Esophagus muscularis mucosa (tissue), 4 donors: Measurements from ENCODE around the gene CDK17. TPM values are rescaled to one million over a fixed set of nuclear protein-coding genes. Genes with fewer than 3 reads are reported as not detected.
A peak's percentile ranks its signal among the peaks of the same experiment; 100 is the strongest.

Experiments
- DNase-seq: peaks from one replicate; pipeline ENCODE4 v3.0.0-alpha.2; 2017; ENCODE audit errors: extremely low spot score
- H3K27ac ChIP-seq, 4 donors: fragments of 200-600 bp; sonication (generic); replicated peaks in 1 of 4; 1 replicate in 3 of 4; 2 replicates in 1 of 4; pipeline ENCODE4 v1.5.1; 2016 to 2019; ENCODE audit warnings: mild to moderate bottlenecking in 1 of 4
- H3K27me3 ChIP-seq, 4 donors: fragments of 200-600 bp; sonication (generic); one replicate each; pipeline versions ENCODE4 v1.5.1 to v1.6.0; 2016 to 2019
- H3K36me3 ChIP-seq, 4 donors: fragments of 200-600 bp; sonication (generic); one replicate each; pipeline ENCODE4 v1.5.1; 2016 to 2019
- H3K4me1 ChIP-seq, 4 donors: fragments of 200-600 bp; sonication (generic); one replicate each; pipeline ENCODE4 v1.5.1; 2016 to 2019
- H3K4me3 ChIP-seq, 4 donors: fragments of 200-600 bp; sonication (generic); 1 replicate in 2 of 4; 2 replicates in 2 of 4; pipeline ENCODE4 v1.5.1; 2016 to 2019; ENCODE audit warnings: mild to moderate bottlenecking in 4 of 4, moderate library complexity in 1 of 4
- H3K9me3 ChIP-seq, 4 donors: fragments of 200-600 bp; sonication (generic); 1 replicate in 3 of 4; 2 replicates in 1 of 4; pipeline ENCODE4 v1.5.1; 2016 to 2019
- CTCF ChIP-seq, 3 experiments: fragments of 200-600 bp in 2 of 3; fragments of 450-650 bp in 1 of 3; sonication (generic) in 2 of 3; IDR thresholded peaks; one replicate each; pipeline ENCODE4 v1.5.1; 2017 to 2019; ENCODE audit warnings: antibody characterized with exemption in 3 of 3, mild to moderate bottlenecking in 2 of 3, moderate library complexity in 1 of 3
- EP300 ChIP-seq: sonication (generic); formaldehyde crosslinking; IDR thresholded peaks from one replicate; pipeline ENCODE4 v1.6.1; 2017; ENCODE audit warnings: antibody characterized with exemption
- POLR2A ChIP-seq: fragments of 450-650 bp; IDR thresholded peaks from one replicate; pipeline ENCODE4 v1.6.1; 2017; ENCODE audit warnings: antibody characterized with exemption, moderate library complexity, mild to moderate bottlenecking, low read depth
- POLR2AphosphoS5 ChIP-seq, 2 donors: sonication (generic); formaldehyde crosslinking; IDR thresholded peaks; one replicate each; pipeline ENCODE4 v1.6.1; 2017; ENCODE audit warnings: antibody characterized with exemption in 2 of 2
- WGBS: methylation state at CpG from one replicate; pipeline ENCODE4 v1.1.5; 2018; 5-methylcytosine and 5-hydroxymethylcytosine counted together
- intact Hi-C: fragments of 100-400 bp; cut with DNase I; formaldehyde crosslinking; loops from one replicate; pipeline ENCODE4 v1.15.1; 2023
- total RNA-seq, 4 donors: library from RNA; depleted of rRNA; stranded (reverse); fragments of >200 nt; gene quantifications; one replicate each; pipeline versions ENCODE4 v1.1.0 to v1.2.1, GENCODE V29; 2016

Gene CDK17
- total RNA-seq, 4 donors from 2014 or later: 56.2 to 96.9 (median 68.6) TPM

- TF ChIP-seq POLR2A (no peak), CTCF (IDR thresholded peaks at IDR 0.05) (no peak), POLR2AphosphoS5 (IDR thresholded peaks at IDR 0.05) (no peak), EP300 (no peak)
- intact Hi-C loops: no loop called here
- Histone ChIP-seq H3K36me3 (peaks cover 12 to 49% (median 33%) of the 10 kb centered on the region in 4 donors), H3K4me3 (no peak overlapping the region), H3K27me3 (no peaks in the 10 kb centered on the region), H3K9me3 (no peaks in the 10 kb centered on the region), H3K27ac (peak overlapping the region in 2 of 4 donors; percentile 77 to 79), H3K4me1 (peaks cover 17 to 51% (median 27%) of the 10 kb centered on the region in 4 donors)
- 86% methylated on average over 13 of the region's 13 CpGs for WGBS
- DNase-seq: no peak
These were observed 152.7 kb downstream of the CDK17 start for GRCh38 chr12:96247563-96247962.

GRCh38 chr12:96246926-96247505, 153.2 kb downstream of the CDK17 start:
- intact Hi-C loops: no loop called here
- peaks cover 12 to 48% (median 31%) of the 10 kb centered on the region in 4 donors for H3K36me3 ChIP-seq
- no peaks in the 10 kb centered on the region for H3K27me3 ChIP-seq

GRCh38 chr12:96244826-96245225, 155.4 kb downstream of the CDK17 start:
- DNase-seq: no peak
- no peaks in the 10 kb centered on the region for H3K27me3 ChIP-seq
- peaks cover 12 to 28% (median 18%) of the 10 kb centered on the region in 4 donors for H3K36me3 ChIP-seq
- peak overlapping the region in 1 of 4 donors; percentile 8 for H3K27ac ChIP-seq
- WGBS: 89% methylated on average over 13 of the region's 13 CpGs
- no peak overlapping the region for H3K4me3 ChIP-seq
- intact Hi-C loops: no loop called here
- no peaks in the 10 kb centered on the region for H3K9me3 ChIP-seq
- TF ChIP-seq POLR2AphosphoS5 (IDR thresholded peaks at IDR 0.05): no peak
- TF ChIP-seq POLR2A: no peak
- H3K4me1 ChIP-seq: peaks cover 39 to 72% (median 50%) of the 10 kb centered on the region in 4 donors

More at GRCh38 chr12:96246926-96247505, 153.2 kb downstream of the CDK17 start:
- no peak overlapping the region for H3K4me3 ChIP-seq
- TF ChIP-seq POLR2A (no peak), POLR2AphosphoS5 (IDR thresholded peaks at IDR 0.05) (no peak), EP300 (no peak), CTCF (IDR thresholded peaks at IDR 0.05) (no peak)
- H3K27ac ChIP-seq: peak overlapping the region in 1 of 4 donors; percentile 77
- peaks cover 23 to 56% (median 32%) of the 10 kb centered on the region in 4 donors for H3K4me1 ChIP-seq
- no peaks in the 10 kb centered on the region for H3K9me3 ChIP-seq
- WGBS: 95% methylated on average over 36 of the region's 36 CpGs
- no peak for DNase-seq

GRCh38 chr12:96242597-96242996, 157.6 kb downstream of the CDK17 start:
- Histone ChIP-seq H3K4me1 (peaks cover 47 to 74% (median 57%) of the 10 kb centered on the region in 4 donors), H3K27me3 (no peaks in the 10 kb centered on the region), H3K36me3 (peaks cover 8 to 16% (median 13%) of the 10 kb centered on the region in 4 donors), H3K27ac (peak overlapping the region; percentile 92 to 95 (median 92)), H3K9me3 (no peaks in the 10 kb centered on the region), H3K4me3 (no peak overlapping the region)
- WGBS: 68% methylated on average over 12 of the region's 12 CpGs
- no peak for TF ChIP-seq POLR2AphosphoS5 (IDR thresholded peaks at IDR 0.05)
- no peak for TF ChIP-seq POLR2A
- no peak for TF ChIP-seq CTCF (IDR thresholded peaks at IDR 0.05)
- TF ChIP-seq EP300: no peak
- intact Hi-C loops: no loop called here
- no peak for DNase-seq

DNA sequence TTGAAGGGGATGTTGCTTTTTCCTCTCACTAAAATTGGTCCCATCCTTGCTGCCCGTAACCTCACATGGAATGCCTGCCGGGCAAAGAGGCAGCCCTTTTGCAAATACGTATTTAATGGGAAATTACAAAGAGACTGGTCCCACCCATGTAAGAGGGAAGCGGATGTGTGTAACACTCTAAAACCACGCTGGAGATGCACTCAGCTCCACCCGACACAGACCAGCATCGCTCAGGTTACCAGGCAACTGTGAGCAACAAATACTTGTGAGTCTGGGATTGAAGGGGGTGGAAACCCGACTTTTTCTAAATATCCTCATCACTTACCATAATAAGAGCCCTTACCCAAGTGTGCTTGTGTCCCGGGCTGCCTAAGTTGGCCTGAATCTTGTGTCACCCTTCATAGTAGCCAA, 158.4 kb downstream of the CDK17 start:
- H3K27ac ChIP-seq: peak overlapping the region; percentile 92 to 95 (median 92)
- intact Hi-C loops: no loop called here
- no peak for DNase-seq
- no peaks in the 10 kb centered on the region for H3K9me3 ChIP-seq
- H3K27me3 ChIP-seq: no peaks in the 10 kb centered on the region
- H3K4me3 ChIP-seq: peak overlapping the region in 2 of 4 donors; percentile 15 to 26
- TF ChIP-seq CTCF (IDR thresholded peaks at IDR 0.05) (no peak), POLR2A (no peak), POLR2AphosphoS5 (IDR thresholded peaks at IDR 0.05) (peak in 1 of 2 donors; percentile 82), EP300 (peak; percentile 95)
- peaks cover under 1 to 8% (median 6%) of the 10 kb centered on the region in 4 donors for H3K36me3 ChIP-seq
- H3K4me1 ChIP-seq: peaks cover 54 to 81% (median 64%) of the 10 kb centered on the region in 4 donors
- WGBS: 5% methylated on average over 8 of the region's 9 CpGs
